SK-N-MC (cell line): ENCODE measurements around the gene HMCES.

Experiments used
- DNase-seq: peaks from one replicate; pipeline ENCODE4 v3.0.0-alpha.2; 2011; ENCODE audit warnings: low read depth, low spot score
- H3K27ac ChIP-seq: fragments of 200-600 bp; sonication (generic); 2 replicates; pipeline ENCODE4 v1.5.1; 2016; ENCODE audit warnings: mixed run types
- H3K36me3 ChIP-seq: fragments of 200-600 bp; sonication (generic); 2 replicates; pipeline ENCODE4 v1.6.1; 2017; ENCODE audit warnings: antibody characterized with exemption, low read length, mixed read lengths; ENCODE audit not compliant: insufficient read depth
- H3K4me3 ChIP-seq: fragments of 200-600 bp; sonication (generic); 2 replicates; pipeline ENCODE4 v1.5.1; 2016
- H3K9ac ChIP-seq: fragments of 200-600 bp; sonication (generic); 2 replicates; pipeline ENCODE4 v1.8.0; 2017; ENCODE audit warnings: mixed run types, mixed read lengths; ENCODE audit not compliant: insufficient read length
- H3K9me3 ChIP-seq: fragments of 200-600 bp; sonication (generic); 2 replicates; pipeline ENCODE4 v1.6.1; 2017; ENCODE audit warnings: low read depth, mild to moderate bottlenecking, antibody characterized with exemption, low read length, moderate library complexity, mixed read lengths
- EZH2 ChIP-seq: fragments of 200-600 bp; sonication (generic); IDR thresholded peaks from one replicate; pipeline ENCODE4 v1.6.1; 2017; ENCODE audit warnings: antibody characterized with exemption
- FOXP2 ChIP-seq: optimal IDR thresholded peaks from 2 replicates; pipeline ENCODE3; 2011; ENCODE audit warnings: mild to moderate bottlenecking, moderate library complexity; ENCODE audit not compliant: insufficient read depth; ENCODE audit errors: extremely low read length, control extremely low read depth
- POLR2AphosphoS5 ChIP-seq: IDR thresholded peaks from 2 replicates; pipeline ENCODE4 v1.6.1; 2012; ENCODE audit warnings: mild to moderate bottlenecking, low read depth, low read length, borderline replicate concordance

Gene HMCES, protein sequence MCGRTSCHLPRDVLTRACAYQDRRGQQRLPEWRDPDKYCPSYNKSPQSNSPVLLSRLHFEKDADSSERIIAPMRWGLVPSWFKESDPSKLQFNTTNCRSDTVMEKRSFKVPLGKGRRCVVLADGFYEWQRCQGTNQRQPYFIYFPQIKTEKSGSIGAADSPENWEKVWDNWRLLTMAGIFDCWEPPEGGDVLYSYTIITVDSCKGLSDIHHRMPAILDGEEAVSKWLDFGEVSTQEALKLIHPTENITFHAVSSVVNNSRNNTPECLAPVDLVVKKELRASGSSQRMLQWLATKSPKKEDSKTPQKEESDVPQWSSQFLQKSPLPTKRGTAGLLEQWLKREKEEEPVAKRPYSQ

DNA sequence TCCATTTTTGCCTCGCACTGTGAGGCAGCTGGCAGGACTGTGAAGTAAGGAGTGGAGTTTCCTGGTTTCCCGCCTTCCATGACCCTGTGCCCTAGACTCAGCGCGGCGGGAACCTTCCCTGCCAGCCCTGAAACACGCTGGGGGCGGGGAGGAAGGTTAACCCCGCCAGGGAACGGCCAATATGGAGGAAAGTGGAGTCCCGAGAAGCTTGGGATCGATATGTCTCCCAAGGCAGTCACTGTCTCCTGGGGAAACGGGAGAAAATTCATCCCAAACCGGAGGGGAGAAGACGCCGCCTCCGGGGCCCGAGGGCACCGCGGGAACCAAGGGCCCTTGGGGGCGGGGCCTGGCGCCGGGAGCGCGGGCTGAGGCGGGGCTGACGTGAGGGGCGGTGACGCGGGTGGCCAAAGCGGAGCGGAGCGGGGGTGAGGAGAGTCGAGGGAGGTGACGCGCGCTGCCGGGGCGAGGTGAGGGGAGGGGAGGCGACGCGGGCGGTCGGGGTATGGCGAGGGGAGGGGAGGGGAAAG lies at the start of gene HMCES:
HMCES (plus strand) TSS at position 432 of the 527 bp plus-strand sequence. CDS start 863 bp downstream, outside the sequence.
- H3K27ac ChIP-seq: peak within 1 kb of the TSS; percentile 83
- TF ChIP-seq EZH2 (no peak), POLR2AphosphoS5 (peak; percentile 89)

DNA sequence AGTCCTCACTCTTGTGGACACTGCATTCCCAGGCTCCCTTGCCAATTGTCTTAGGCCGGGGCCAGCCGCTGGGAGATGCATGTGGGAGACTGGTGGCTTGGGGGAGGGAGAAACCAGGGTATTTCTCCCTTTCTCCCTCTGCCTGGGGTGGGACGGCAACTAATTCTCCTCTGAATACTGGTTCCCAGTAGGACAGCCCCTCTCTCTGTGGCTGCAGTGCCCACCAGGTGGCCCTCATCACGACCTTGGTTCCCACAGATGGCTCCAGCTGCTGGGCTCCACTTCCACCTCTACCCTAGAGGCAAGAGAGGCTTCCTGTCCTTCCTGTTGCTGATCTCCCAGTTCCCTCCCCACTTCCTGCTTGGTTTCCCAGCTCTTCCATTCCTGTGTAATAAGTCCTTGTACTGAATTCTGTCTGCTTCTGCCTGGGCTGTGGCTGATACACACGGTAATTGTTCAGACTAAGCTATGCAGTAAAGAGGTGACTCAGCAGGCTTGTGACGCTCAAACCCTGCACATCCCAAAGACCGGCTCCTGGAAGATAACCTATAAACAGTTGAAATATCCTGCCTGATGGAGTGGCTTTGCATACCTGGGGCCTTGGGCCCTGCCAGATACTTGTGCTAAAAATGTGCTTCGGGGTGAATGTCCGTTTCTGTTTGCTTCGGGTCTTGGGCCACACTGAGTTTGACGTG lies 49.6 kb upstream of the HMCES start:
- TF ChIP-seq POLR2AphosphoS5: peak; percentile 18; the same call in 1 of the 2 replicates
- TF ChIP-seq EZH2: no peak
- no peak for TF ChIP-seq FOXP2
- Histone ChIP-seq H3K9me3 (no peaks in the 10 kb centered on the region), H3K4me3 (peak overlapping the region; percentile 24; the same call in 1 of the 2 replicates), H3K27ac (peak overlapping the region; percentile 79), H3K36me3 (no peaks in the 10 kb centered on the region), H3K9ac (no peak overlapping the region)
- peak; percentile 90 for DNase-seq

More for the DNA sequence above, at the start of gene HMCES:
- Histone ChIP-seq H3K4me3 (peak within 1 kb of the TSS; percentile 79), H3K9ac (peak within 1 kb of the TSS; percentile 79), H3K9me3 (no peaks in the 10 kb centered on the region), H3K36me3 (peaks cover 44% of the 10 kb centered on the region)
- DNase-seq: no peak

DNA sequence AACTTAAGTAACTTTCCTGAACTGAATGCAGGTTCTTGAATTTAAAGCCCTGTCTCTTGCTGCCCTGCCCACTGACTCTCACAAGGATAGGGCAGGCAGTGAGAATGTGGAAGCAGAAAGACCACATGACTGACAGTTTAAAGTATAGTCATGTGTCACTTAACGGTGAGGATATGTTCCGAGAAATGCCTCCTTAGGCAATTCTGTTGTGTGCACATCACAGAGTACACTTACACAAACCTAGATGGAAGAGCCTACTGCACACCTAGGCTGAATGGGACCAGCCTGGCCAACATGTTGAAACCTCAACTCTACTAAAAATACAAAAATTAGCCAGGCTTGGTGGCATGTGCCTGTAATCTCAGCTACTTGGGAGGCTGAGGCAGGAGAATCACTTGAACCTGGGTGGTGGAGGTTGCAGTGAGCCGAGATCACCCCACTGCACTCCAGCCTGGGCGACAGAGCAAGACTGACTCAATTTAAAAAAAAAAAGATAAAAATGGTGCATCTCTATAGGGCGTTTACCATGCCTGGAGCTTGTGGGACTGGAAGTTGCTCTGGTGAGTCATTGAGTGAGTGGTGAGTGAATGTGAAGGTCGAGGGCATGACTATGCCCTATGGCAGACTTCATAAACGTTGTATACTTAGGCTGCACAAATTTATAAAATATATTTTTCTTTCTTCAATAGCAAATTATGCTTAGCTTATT lies 48.2 kb upstream of the HMCES start:
- H3K9me3 ChIP-seq: no peaks in the 10 kb centered on the region
- no peak overlapping the region for H3K27ac ChIP-seq
- no peaks in the 10 kb centered on the region for H3K36me3 ChIP-seq
- DNase-seq: no peak
- no peak overlapping the region for H3K9ac ChIP-seq
- H3K4me3 ChIP-seq: no peak overlapping the region
- TF ChIP-seq EZH2 (no peak), FOXP2 (no peak), POLR2AphosphoS5 (no peak)

DNA sequence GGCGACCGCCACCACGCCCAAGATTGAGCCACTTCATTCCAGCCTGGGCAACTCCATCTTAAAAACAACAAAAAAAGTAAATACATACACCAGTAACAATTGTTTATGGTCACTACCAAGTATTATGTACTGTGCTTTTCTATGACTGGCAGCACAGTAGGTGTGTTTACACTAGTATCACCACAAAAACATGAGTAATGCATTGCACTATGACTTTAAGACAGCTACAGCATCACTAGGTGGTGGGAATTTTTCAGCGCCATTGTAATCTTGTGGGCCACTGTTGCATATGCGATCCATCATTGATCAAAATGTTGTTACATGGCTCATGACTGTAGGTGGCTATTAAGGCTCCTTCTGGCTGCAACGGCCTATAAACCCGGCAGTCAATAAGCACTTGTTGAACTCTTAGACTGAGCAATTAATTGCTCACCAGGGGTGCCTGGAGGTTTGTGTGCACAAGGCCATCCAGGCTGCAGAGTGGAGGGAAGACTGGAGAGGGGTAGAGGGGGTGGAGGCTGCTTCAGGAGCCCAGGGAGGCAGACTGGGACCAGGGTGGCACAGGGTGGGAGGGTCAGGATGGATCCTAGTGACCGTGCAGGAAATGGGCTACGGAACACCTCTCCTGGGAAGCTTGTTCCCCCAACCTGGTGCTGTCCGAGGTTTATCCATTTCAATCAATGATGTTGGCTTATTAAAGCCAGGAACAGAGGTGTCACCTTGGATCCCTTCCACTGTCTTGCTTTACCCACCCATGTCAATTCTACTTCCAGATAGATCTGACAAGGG lies 47.1 kb upstream of the HMCES start:
- H3K27ac ChIP-seq: no peak overlapping the region
- no peak overlapping the region for H3K4me3 ChIP-seq
- H3K36me3 ChIP-seq: no peaks in the 10 kb centered on the region
- TF ChIP-seq FOXP2 (no peak), EZH2 (no peak), POLR2AphosphoS5 (no peak)
- H3K9me3 ChIP-seq: no peaks in the 10 kb centered on the region
- no peak for DNase-seq
- no peak overlapping the region for H3K9ac ChIP-seq

- no peak overlapping the region for H3K27ac ChIP-seq
- TF ChIP-seq FOXP2 (no peak), EZH2 (no peak), POLR2AphosphoS5 (no peak)
- no peak for DNase-seq
These were observed 45.1 kb upstream of the HMCES start for GRCh38 chr3:129233538-129233937.

DNA sequence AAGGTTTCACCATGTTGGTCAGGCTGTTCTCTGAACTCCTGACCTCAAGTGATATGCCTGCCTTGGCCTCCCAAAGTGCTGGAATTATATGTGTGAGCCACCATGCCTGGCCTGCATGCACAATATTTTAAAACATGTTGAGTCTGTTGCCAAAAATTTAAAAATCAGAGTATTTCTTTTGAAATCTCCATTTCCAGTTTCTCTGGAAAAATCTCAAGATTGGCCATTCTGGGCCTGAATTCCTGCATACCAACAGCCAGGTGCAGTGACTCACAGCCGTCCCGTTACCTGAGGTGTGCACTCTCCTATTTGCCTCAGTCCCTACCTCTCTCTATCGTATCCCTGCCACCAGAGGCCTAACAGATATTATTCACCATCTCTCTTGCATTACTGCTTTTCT lies 44.2 kb upstream of the HMCES start:
- H3K27ac ChIP-seq: no peak overlapping the region
- no peak for DNase-seq
- no peak for TF ChIP-seq FOXP2
- no peak for TF ChIP-seq POLR2AphosphoS5
- no peak for TF ChIP-seq EZH2
- H3K36me3 ChIP-seq: no peaks in the 10 kb centered on the region
- H3K9ac ChIP-seq: no peak overlapping the region
- H3K4me3 ChIP-seq: no peak overlapping the region
- H3K9me3 ChIP-seq: no peaks in the 10 kb centered on the region

More at GRCh38 chr3:129233538-129233937, 45.1 kb upstream of the HMCES start:
- Histone ChIP-seq H3K36me3 (no peaks in the 10 kb centered on the region), H3K4me3 (no peak overlapping the region), H3K9me3 (no peaks in the 10 kb centered on the region), H3K9ac (no peak overlapping the region)

- no peak overlapping the region for H3K4me3 ChIP-seq
- no peak overlapping the region for H3K27ac ChIP-seq
- H3K9ac ChIP-seq: no peak overlapping the region
- H3K36me3 ChIP-seq: no peaks in the 10 kb centered on the region
- TF ChIP-seq FOXP2 (no peak), EZH2 (no peak), POLR2AphosphoS5 (no peak)
- DNase-seq: no peak
- H3K9me3 ChIP-seq: no peaks in the 10 kb centered on the region
These were observed 43.2 kb upstream of the HMCES start for GRCh38 chr3:129235344-129235917.
